ENCODE results near the gene FBP2.

Gene FBP2

DNA sequence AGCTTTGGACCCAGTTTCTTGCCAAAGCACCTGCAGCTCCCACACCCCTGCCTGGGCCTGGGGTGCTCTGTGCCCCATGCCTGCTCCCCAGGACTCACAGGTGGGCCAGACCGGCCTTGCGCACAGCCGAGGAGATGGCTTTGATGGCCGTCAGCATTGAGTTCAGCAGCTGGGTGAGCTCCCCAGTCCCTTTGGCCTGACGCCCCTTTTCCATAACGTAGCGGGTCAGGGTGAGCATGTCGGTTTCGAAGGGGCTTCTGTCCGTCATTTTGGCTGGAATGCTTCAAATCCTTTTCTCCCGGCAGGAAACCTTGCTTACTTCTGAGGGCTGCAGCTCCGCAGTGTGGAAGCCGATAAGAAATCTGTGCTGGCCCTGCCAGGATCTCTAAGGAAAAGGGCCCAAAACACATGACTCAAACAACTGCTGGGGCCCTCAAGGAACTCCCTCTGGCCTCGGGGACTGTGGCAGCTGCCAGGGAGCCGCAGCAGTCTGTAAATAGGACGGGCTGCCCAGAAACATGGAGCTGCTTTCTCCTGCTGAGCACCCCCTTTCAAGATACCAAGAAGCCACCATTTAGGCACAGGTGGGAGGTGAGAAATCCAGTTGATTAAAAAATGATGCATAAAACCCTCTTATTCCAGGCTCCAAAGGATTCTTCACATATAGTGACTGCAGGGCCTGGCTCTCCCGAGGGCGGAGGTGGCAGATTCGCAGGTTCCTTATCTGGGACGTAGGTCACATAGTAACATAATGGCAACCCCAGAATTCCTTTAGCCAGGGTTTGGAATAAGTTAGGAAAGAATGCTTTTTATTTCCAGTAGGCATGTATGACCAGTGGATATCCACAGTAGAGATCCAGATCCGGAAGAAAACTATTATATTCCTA, at the start of gene FBP2:
TSS of gene FBP2 (minus strand) at position 366 of the 887 bp plus-strand sequence. CDS start at position 268, 98 bp downstream.
- DNase-seq (ENCODE audit: low spot score): no peak

DNA sequence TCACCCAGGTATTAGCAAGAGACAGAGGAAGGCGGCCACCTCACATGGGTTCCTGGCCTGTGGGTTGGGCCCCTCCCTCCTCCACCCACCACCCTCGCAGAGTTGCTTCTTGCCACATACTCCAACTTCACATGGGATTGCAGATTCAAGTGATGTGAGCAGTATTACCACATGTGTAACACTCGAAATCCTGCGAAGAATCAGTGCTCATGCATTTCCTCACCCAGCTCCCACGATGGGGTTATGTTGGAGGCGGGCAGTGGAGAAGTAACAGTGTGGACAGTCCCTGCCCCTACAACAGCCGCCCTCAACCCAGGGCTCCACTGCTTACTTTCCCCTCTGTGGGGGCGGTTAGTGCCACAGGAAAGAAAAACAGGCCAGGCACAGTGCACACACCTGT, 49.6 kb upstream of the FBP2 start:
- DNase-seq (ENCODE audit: low spot score): no peak

DNA sequence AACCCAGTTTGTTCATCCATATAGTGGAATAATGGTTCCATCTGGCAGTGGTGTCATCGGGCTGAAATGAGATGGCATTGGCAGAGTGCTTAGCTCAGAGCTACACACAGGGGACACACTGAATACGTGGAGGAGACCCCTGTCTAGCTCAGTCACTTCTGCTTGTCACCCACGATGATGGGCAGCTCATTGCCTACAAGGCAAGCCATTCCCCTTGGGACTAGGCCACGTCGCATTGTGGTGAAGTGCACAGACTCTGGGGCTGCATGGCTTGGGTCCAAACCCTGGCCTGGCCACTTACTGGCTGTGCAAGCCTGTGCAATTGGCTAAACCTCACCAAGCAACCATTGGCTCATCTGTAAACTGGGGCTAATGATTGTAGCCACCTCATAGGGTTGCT, 48.9 kb upstream of the FBP2 start:
- DNase-seq (ENCODE audit: low spot score): no peak

GRCh38 chr9:94639999-94640376, 46.4 kb upstream of the FBP2 start:
- no peak for DNase-seq (ENCODE audit: low spot score)

GRCh38 chr9:94639061-94639998, 45.7 kb upstream of the FBP2 start, which contains the start of gene FBP1:
TSS of gene FBP1 (minus strand) at chr9:94639518. CDS start at chr9:94639310, 208 bp downstream.
- DNase-seq (ENCODE audit: low spot score): peak; percentile 65

- DNase-seq (ENCODE audit: low spot score): no peak
Measured at GRCh38 chr9:94638335-94639060, 44.9 kb upstream of the FBP2 start.

DNA sequence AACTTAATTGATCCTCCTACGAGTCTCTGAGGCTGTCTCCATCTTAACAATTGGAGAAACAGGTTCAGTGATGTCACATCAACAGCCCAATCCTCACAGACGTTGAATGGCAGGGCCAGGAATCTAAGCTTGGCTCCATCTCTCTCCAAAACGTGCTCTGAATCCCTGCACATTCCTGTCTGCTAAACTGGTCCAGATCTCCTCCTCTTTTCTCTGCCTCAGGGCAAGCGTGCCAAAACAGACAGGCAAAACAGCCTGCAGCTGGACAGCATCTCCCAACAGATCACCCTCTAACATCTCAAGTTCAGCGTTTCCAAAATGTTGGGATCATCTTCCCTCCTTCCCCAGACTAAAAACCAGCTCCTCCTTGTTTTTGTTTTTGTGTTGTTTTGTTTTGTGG, 39.1 kb upstream of the FBP2 start:
- peak; percentile 76 for DNase-seq (ENCODE audit: low spot score)

GRCh38 chr9:94631599-94631998, 38.0 kb upstream of the FBP2 start:
- no peak for DNase-seq (ENCODE audit: low spot score)

- no peak for DNase-seq (ENCODE audit: low spot score)
Measured at GRCh38 chr9:94630833-94631232, 37.2 kb upstream of the FBP2 start.

- no peak for DNase-seq (ENCODE audit: low spot score)
Measured at GRCh38 chr9:94630281-94630680, 36.7 kb upstream of the FBP2 start.

GRCh38 chr9:94627287-94627686, 33.7 kb upstream of the FBP2 start:
- no peak for DNase-seq (ENCODE audit: low spot score)

GRCh38 chr9:94625835-94626234, 32.2 kb upstream of the FBP2 start:
- no peak for DNase-seq (ENCODE audit: low spot score)

GRCh38 chr9:94624629-94625028, 31.0 kb upstream of the FBP2 start:
- peak; percentile 31 for DNase-seq (ENCODE audit: low spot score)

DNA sequence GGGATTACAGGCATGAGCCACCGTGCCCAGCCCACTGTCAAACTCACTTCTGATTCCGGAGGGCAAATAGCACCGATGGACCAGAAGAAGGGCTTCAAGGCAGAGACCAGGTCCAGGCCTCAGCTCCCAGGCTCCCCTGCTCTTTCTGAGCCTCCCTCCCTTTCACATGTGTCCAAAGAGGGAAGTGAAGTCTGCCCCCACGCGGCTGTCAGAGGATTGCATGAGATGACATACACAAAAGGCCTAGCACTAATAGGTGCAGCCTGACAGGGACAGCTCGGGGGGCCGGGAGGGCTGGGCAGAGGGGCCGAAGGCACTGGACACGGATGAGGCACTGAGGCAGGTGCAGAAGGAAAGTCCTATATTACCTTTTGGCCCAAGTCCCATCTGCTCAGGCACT, 29.6 kb upstream of the FBP2 start:
- DNase-seq (ENCODE audit: low spot score): peak; percentile 21

DNA sequence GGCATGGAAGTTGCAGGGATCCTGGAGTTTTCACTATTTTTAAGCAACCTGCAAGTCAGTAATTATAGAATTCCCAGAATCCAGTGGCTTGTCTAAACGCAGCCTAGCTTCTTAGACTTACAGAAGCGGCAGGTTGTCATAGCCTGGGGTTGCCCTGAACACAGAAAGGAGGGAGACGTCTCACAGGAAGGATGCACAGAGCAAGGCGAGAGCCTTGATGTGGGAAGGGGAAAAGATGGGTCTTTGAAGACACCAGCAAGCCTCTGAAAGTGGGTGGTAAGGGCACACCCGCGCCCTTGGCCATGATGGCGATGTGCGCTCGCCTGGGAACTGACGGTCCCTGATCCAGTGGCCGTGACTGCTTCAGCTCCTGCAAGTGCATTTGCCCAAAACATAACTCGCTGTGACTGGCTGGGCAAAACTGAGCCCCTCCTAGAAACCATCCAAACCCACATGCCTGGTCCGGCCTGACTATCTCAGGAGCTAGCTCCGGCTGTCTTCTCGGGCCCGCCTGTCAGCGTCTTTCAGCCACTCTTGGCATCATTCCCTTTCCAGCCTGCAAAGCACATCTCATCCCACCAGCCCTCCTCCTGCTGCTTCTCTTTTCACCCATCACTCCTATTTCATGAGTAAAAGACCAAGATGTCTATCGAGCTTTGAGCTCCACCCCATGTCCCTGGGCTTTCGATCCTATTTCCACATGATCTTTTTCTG, 28.6 kb upstream of the FBP2 start:
- DNase-seq (ENCODE audit: low spot score): no peak

DNA sequence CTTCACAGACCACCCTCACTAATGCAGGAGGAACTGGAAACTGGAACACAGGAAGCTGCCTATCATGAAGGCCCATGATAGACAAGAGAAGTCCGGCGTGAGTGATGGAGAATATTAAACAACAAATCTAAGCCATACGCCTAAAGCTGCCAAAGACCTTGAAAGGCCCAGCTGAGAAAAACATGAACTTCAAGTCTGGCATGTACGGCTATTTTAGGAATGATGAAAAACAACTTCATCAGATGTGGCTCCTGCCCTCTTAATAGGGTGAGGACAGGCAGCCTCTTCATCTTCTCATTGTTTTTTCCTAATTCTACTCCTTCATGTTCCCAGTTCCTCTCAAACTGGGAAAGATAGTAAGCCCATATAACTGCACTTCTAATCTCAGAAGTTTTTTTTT, 25.4 kb upstream of the FBP2 start:
- peak; percentile 20 for DNase-seq (ENCODE audit: low spot score)

GRCh38 chr9:94613003-94613402, 19.4 kb upstream of the FBP2 start:
- peak; percentile 35 for DNase-seq (ENCODE audit: low spot score)

DNA sequence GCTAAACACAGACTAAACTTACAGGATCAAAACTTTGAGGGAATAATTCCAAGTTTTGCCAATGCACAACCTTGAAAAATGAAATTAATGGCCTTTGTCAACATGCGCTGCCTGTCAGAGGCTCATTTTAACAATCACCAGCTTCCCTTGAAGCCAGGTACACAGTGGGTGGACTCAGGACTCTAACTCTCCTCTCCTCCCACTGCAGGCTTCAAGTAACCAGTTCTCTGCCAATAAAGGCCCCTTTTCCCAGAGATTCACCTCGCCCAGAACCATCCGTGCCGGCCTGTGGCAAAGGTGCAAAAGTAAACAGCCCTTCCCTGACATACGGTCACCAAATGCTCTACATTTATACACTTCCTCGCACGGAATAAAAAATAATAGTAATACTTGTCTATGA, 18.4 kb upstream of the FBP2 start:
- no peak for DNase-seq (ENCODE audit: low spot score)

DNA sequence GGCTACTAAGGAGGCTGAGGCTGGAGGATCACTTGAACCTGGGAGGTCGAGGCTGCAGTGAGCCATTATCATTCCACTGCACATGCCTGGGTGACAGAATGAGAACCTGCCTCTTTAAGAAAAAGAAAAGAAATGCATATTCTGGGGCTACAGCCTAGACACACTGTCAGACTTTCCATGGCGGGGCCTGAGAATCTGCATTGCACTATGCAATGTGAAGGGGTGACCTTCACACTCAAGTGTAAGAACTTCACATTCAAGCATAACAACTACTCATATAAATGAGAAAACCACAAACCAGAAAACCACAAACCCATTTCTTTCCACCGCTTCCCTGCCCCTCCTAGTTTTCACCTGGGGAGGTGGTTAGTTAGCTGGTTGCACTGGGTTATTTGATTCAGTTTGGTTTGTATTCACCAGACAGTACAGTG, 18.0 kb upstream of the FBP2 start:
- no peak for DNase-seq (ENCODE audit: low spot score)

- DNase-seq (ENCODE audit: low spot score): no peak
Measured at GRCh38 chr9:94610181-94610606, 16.6 kb upstream of the FBP2 start.

GRCh38 chr9:94607423-94607691, 13.7 kb upstream of the FBP2 start:
- DNase-seq (ENCODE audit: low spot score): no peak
